SW480 (cell line): ENCODE measurements around the gene LILRB3.
A peak's percentile ranks its signal among the peaks of the same experiment; 100 is the strongest.
"Not testable (repeated sequence)": the region's sequence is repeated elsewhere in the genome, so short reads cannot be mapped to it uniquely, and the experiment has no call there.

Source experiments
- DNase-seq: peaks from one replicate; pipeline ENCODE4 v3.0.0-alpha.2; 2016; ENCODE audit warnings: low spot score

The LILRB3 gene

GRCh38 chr19:54242646-54243045 is 19.8 kb upstream of the LILRB3 start, which contains the start of gene LILRA6:
Gene LILRA6, minus strand, starts transcription at chr19:54242790.
- not testable (repeated sequence) for DNase-seq

DNA sequence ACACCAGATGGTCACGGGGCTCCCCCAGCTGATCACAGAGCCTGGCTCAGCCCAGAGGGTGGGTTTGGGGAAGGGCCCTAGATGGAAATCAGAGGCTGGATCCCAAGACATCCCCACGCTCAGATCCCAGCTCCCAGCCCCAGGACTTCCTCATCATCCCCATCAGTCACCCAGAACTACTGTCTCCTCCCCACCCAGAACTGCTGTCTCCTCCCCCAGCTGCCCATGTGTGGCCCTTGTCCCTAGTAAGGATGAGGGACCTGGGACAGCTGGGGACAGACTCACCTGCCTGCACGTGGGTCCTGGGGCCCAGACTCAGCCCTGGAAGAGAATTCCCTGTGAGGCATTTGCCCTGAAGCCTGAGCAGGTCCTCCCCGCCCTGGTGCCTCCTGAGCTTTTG is 19.4 kb upstream of the LILRB3 start:
- DNase-seq: not testable (repeated sequence)

- not testable (repeated sequence) for DNase-seq
Observed at GRCh38 chr19:54240372-54241336, 17.8 kb upstream of the LILRB3 start.

- DNase-seq: not testable (repeated sequence)
Observed at GRCh38 chr19:54239491-54240371, 16.9 kb upstream of the LILRB3 start.

DNA sequence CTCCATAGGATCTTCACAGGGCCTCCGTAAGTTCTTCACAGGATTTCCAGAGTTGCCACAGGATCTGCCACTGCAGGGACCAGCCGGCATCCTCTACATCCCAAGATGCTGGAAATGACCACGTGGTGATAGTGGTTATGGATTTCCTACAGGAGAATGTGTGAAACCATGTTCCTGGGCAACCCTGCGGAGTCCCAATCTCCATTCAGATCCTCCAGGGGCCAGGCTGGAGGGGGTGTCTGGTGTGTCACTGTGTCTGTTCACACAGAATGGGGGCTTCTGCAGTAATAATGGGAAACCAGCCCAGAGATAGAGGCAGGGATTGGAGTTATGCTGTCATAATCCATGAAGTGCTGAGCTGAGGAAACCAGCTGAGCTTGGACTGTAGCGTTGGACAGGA is 11.1 kb upstream of the LILRB3 start:
- DNase-seq: no peak

DNA sequence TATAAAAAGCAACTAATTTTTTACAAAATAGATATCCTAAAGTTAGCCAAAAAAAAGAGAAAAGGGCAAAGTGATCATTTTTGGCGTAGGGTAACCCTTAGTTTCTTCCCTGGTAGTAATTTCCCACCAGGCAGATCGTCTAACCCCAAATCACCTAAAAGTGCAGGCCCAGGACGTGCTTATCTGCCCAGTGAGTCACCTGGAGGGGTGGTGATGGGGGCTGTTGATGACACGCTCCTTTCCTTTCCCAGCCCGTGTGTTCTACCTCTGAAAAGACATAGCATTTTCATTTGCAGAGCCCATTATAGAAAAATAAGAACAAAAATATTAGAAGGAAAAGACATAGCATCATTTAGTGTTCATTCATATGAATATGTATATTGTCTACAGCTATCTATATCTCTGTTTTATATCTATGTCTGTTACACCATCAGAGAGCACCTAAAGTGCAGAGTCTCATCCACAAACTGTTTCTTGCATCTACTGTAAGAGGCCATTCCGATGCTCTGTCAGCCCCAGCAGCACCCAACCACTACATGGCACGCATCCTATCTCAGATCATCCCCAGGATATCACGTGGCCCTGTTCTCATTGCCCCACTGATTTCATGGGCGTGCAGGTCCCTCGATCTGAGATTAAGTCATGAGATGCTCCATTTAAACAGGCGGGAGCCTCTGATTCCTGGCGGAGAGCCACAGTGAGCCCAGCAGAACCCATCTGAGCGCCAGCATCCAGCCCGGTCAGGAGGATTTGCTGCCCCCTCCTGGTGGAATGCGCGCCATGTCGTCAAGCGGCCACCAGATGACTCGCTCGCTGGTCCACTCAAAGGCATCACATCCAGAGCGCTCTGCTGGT is 8.5 kb upstream of the LILRB3 start:
- DNase-seq: peak; percentile 79

- DNase-seq: no peak
Observed at GRCh38 chr19:54230031-54230430, 7.2 kb upstream of the LILRB3 start.

- DNase-seq: no peak
Observed at GRCh38 chr19:54229146-54229545, 6.3 kb upstream of the LILRB3 start.

DNA sequence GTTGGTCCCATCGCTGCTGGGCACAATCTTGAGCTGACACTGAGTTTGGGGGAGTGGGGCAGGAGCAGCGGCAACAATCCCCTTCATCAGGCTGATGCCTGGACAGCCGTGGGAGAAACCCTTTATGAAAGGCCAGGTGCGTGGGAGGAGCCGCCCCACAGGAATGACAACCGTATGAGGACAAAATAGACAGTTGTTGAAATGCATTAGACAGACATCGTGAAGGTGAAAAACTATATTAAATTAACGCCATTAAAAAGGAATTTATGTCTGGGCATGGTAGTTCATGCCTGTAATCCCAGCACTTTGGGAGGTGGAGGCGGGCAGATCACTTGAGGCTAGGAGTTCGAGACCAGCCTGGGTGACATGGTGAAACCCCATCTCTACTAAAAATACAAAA is 1.8 kb upstream of the LILRB3 start:
- DNase-seq: not testable (repeated sequence)

- DNase-seq: not testable (repeated sequence)
Observed at GRCh38 chr19:54223937-54224281, 1.1 kb upstream of the LILRB3 start.

DNA sequence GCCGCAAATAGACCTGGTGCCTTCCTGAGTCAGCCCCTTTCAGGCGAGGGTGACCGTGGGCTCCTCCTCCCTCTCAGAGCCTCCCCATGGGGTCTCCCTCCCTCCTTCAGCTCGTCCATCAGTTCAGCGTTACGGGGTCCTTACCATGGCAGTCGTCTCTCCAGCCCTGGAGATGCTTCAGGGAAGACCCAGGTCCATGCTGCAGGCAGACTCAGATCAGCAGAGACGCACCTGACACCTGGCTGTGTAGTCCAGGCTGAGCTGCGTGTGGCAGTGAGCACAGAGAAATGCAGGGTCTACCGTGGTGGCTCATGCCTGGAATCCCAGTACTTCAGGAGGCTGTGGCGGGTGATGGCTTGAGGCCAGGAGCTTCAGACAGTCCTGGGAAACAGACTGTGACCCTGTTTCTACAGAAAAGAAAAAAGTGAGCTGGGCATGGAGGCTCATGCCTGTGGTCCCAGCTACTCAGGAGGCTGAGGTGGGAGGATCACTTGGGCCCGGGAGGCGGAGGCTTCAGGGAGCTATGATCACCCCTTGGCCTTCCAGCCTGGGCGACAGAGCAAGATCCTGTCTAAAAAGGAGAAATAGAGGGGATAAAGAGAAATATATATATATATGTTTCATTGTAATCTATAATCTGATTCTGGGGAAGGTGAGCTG is 600 bp upstream of the LILRB3 start:
- DNase-seq: not testable (repeated sequence)

- not testable (repeated sequence) for DNase-seq
Observed at GRCh38 chr19:54221947-54222346, 860 bp downstream of the LILRB3 start.

GRCh38 chr19:54219702-54220101 is 3.1 kb downstream of the LILRB3 start:
- not testable (repeated sequence) for DNase-seq

- DNase-seq: no peak
Observed at GRCh38 chr19:54218960-54219661, 3.7 kb downstream of the LILRB3 start.

GRCh38 chr19:54218259-54218658 is 4.5 kb downstream of the LILRB3 start:
- no peak for DNase-seq

DNA sequence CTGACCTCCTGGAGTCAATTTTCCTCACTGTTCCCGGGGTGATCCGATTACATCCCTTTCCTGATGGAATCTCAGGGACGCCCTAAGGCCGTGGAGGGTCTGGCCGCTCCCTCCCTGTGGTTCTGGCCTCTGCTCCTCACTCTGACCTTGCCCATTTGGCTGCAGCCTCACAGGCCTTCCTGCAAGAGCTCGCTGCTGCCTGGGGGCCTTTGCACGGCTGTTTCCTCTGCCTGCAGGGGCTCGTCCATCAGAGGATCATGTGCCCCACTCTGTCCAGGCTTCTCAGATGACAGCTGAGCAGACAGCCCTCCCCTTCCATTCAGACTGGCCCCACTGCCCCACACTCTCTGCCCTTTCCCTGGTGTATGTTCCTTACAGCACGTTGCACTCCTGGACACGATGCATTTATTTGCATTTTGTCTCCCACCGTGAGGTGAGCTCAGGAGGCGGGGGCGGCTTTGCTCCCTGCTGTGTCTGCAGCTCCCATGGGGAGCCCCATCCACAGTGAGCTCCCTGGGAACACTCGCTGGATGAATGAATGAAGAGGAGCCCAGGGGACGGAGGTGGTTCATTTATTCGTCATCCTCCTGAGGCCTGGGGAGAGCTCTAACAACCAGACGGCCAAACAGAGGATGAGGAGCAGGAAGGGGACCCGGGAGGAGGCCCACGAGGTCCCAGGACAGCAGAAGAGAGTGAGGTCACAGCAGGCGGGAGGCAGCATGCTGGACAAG is 5.1 kb downstream of the LILRB3 start:
- DNase-seq: not testable (repeated sequence)

GRCh38 chr19:54216869-54217268 is 5.9 kb downstream of the LILRB3 start:
- no peak for DNase-seq

- not testable (repeated sequence) for DNase-seq
Observed at GRCh38 chr19:54214734-54215133, 8.1 kb downstream of the LILRB3 start.

GRCh38 chr19:54214217-54214616 is 8.6 kb downstream of the LILRB3 start:
- DNase-seq: not testable (repeated sequence)

DNA sequence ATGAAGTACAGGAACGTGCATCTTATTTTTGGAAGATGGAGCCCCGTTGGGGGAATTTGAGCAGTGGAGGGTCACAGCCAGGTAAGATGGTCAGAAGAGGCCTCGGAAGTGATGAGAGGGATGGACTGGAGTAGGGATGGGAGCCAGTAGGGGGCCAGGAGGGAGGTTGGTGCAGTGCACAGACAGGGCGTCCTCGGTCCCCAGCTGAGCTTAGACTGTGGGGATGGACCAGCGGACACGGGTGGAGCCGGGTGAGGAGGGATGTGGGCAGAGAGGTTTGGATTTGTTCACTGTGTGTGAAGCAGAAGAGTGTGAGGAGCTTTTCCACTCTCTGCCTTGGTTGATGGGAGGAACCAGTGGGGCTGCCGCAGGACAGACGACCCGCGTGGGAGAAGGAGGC is 11.6 kb downstream of the LILRB3 start:
- DNase-seq: no peak
